ENCODE results near the gene JAM3. TPM values are rescaled to one million over a fixed set of nuclear protein-coding genes. Genes with fewer than 3 reads are reported as not detected.

Gene JAM3
- total RNA-seq, 1 donor from 2014 or later = 50.3 TPM

DNA sequence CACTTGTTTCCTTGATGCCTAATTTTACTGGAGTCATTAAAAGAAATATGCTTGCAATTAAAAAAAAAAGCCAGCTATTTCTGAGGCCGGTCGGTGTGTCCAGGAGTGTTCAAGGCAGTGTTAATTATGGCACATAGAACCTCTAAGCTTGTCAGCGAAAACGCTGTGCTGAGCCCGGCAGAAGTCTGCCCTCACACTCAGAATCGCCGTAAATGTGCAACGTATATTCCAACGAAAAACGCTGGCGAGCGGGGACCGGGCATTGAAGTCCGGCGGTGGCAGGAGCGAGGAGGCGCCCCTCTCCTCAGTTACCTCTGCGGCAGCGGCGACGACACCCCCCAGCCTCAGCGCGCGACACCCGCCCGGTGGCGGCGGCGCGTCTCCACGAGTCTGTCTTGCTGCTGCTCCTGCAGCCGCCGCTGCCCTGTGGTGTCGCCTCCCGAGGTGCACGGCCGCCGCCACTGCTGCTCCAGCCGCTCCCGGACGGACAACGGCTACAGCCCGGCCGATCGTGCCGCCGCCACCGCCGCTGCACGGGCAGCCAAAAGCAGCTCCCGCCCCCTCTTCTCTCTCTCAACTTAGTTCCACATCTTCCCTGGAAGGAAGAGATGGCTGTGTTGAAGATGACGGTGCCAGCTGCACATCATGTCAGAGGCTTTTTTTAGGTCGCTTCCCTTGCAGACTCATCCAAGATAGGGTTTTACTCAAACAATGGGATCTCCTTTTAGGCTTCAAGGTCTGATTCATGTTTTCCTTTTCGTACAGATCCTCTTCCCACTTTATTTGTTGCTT lies 56.0 kb downstream of the JAM3 start:
- TF ChIP-seq, protein P1, sequence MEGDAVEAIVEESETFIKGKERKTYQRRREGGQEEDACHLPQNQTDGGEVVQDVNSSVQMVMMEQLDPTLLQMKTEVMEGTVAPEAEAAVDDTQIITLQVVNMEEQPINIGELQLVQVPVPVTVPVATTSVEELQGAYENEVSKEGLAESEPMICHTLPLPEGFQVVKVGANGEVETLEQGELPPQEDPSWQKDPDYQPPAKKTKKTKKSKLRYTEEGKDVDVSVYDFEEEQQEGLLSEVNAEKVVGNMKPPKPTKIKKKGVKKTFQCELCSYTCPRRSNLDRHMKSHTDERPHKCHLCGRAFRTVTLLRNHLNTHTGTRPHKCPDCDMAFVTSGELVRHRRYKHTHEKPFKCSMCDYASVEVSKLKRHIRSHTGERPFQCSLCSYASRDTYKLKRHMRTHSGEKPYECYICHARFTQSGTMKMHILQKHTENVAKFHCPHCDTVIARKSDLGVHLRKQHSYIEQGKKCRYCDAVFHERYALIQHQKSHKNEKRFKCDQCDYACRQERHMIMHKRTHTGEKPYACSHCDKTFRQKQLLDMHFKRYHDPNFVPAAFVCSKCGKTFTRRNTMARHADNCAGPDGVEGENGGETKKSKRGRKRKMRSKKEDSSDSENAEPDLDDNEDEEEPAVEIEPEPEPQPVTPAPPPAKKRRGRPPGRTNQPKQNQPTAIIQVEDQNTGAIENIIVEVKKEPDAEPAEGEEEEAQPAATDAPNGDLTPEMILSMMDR (conservative IDR thresholded peaks at IDR 0.05) = peak; percentile 12
- no peak for DNase-seq (ENCODE audit: extremely low spot score, unreplicated experiment)
- H3K36me3 Mint-ChIP-seq = peaks cover 7% of the 10 kb centered on the region
- peaks cover 41% of the 10 kb centered on the region for H3K4me1 Mint-ChIP-seq (ENCODE audit: unreplicated experiment)
- H3K27me3 Mint-ChIP-seq = peaks cover 43% of the 10 kb centered on the region
- H3K9me3 Mint-ChIP-seq = no peaks in the 10 kb centered on the region
- H3K4me3 Mint-ChIP-seq = peak overlapping the region; percentile 74
- no peak overlapping the region for H3K27ac Mint-ChIP-seq

DNA sequence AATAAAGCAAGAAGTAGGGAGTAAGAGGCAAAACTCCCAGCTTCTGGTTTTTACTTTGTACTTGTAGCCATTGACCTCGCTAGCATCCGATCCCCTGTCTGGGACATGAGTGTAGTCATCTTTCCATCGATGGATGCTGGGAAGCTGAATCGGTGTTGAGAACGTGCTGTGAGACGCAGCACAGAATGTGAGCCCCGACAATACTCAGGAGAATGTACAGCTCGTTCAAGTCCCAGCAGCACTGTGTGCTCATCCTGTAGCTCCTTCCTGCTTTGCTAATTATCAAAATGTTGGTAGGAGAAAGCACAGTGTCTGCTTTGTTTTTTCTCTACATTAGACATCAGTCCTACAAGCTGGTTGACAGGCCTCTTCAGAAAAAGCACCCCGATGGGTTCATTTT lies 56.6 kb downstream of the JAM3 start:
- Mint-ChIP-seq H3K27me3 (peaks cover 43% of the 10 kb centered on the region), H3K4me3 (peak overlapping the region; percentile 69), H3K4me1 (ENCODE audit: unreplicated experiment) (peaks cover 35% of the 10 kb centered on the region), H3K36me3 (peaks cover 7% of the 10 kb centered on the region), H3K27ac (no peak overlapping the region), H3K9me3 (no peaks in the 10 kb centered on the region)
- TF ChIP-seq, protein P1 (conservative IDR thresholded peaks at IDR 0.05) = no peak
- DNase-seq (ENCODE audit: extremely low spot score, unreplicated experiment) = no peak

DNA sequence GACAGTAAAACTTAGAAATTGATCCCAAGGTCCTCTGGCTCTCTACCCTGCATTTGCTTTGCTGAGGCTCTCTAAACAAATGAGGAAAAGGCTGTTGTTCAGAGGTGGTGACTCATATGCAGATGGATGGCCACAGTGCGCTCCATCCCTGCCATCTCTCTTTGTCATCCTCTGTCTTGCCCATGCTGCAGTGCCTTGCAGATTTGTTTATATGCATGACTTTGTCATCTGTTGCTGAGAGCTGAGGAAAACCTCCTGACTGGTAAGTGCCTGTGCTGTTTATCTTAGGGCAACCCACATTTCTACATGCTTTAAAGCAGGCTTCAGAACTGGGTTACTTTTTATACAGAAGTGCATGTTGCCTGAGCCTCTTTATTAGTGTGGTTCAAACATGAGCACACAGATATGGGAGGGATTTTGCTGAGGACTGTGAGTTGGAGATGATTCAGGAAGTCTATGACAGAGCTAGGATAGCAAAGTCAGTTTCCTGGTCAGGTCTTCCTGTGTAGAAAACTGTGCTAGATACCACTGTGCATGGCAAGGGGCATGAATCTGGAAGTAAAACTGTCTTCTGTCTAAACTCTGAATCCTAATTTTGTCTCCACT lies 57.4 kb downstream of the JAM3 start:
- TF ChIP-seq, protein P1 (conservative IDR thresholded peaks at IDR 0.05) = no peak
- peak overlapping the region; percentile 69 for H3K4me3 Mint-ChIP-seq
- H3K4me1 Mint-ChIP-seq (ENCODE audit: unreplicated experiment) = peaks cover 28% of the 10 kb centered on the region
- H3K9me3 Mint-ChIP-seq = peaks cover 2% of the 10 kb centered on the region
- peaks cover 43% of the 10 kb centered on the region for H3K27me3 Mint-ChIP-seq
- H3K36me3 Mint-ChIP-seq = peaks cover 9% of the 10 kb centered on the region
- H3K27ac Mint-ChIP-seq = no peak overlapping the region
- no peak for DNase-seq (ENCODE audit: extremely low spot score, unreplicated experiment)

GRCh38 chr11:134131628-134132244 lies 62.9 kb downstream of the JAM3 start:
- H3K27ac Mint-ChIP-seq = peak overlapping the region; percentile 73
- H3K4me3 Mint-ChIP-seq = peak overlapping the region; percentile 16
- peaks cover 30% of the 10 kb centered on the region for H3K36me3 Mint-ChIP-seq
- DNase-seq (ENCODE audit: extremely low spot score, unreplicated experiment) = no peak
- peaks cover 2% of the 10 kb centered on the region for H3K27me3 Mint-ChIP-seq
- H3K4me1 Mint-ChIP-seq (ENCODE audit: unreplicated experiment) = no peaks in the 10 kb centered on the region
- peaks cover 17% of the 10 kb centered on the region for H3K9me3 Mint-ChIP-seq
- TF ChIP-seq, protein P1 (conservative IDR thresholded peaks at IDR 0.05) = no peak

DNA sequence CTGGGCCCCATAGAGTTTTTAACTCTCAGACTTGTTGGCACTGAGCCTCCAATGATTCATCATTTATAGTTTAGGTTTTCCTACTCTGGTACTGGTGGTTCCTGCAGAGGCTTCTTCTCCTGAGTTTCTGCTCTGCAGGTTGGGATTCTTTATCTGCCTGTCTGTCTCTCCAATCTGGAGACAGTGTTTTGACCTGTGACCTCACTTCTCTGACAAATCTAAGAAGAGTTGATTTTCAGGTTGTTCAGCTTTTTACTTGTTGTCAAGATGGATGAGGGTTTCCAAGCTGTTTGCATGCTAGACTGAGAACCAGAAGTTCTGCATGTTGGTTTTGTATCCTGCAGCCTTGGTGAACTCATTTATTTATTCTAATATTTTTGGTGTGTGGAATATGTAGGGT lies 63.9 kb downstream of the JAM3 start:
- Mint-ChIP-seq H3K27me3 (no peaks in the 10 kb centered on the region), H3K27ac (peak overlapping the region; percentile 79), H3K4me3 (peak overlapping the region; percentile 59), H3K9me3 (peaks cover 17% of the 10 kb centered on the region), H3K4me1 (ENCODE audit: unreplicated experiment) (no peaks in the 10 kb centered on the region), H3K36me3 (peaks cover 30% of the 10 kb centered on the region)
- DNase-seq (ENCODE audit: extremely low spot score, unreplicated experiment) = no peak
- TF ChIP-seq, protein P1 (conservative IDR thresholded peaks at IDR 0.05) = no peak
